Hematopoietic multipotent progenitor cell (in vitro differentiated cells): ENCODE measurements around the gene SMOC1. TPM values are rescaled to one million over a fixed set of nuclear protein-coding genes. Genes with fewer than 3 reads are reported as not detected.
A peak's percentile ranks its signal among the peaks of the same experiment; 100 is the strongest.

Source experiments
- DNase-seq, 3 donors: peaks; one replicate each; pipeline ENCODE4 v3.0.0-alpha.2; 2011 to 2015; ENCODE audit warnings: low read depth in 2 of 3, low spot score in 2 of 3
- total RNA-seq: library from RNA; depleted of rRNA; stranded (reverse); fragments of >200 nt; gene quantifications from one replicate; pipeline ENCODE4 v1.2.3, GENCODE V29; 2012

The SMOC1 gene
- total RNA-seq, 1 donor: under 0.01 TPM

GRCh38 chr14:69861025-69861569, 18.1 kb upstream of the SMOC1 start:
- no peak for DNase-seq

GRCh38 chr14:69863083-69863482, 16.1 kb upstream of the SMOC1 start:
- no peak for DNase-seq

GRCh38 chr14:69865701-69866365, 13.4 kb upstream of the SMOC1 start:
- no peak for DNase-seq

- DNase-seq: no peak
Measured at GRCh38 chr14:69868363-69868963, 10.8 kb upstream of the SMOC1 start.

- no peak for DNase-seq
Measured at GRCh38 chr14:69870613-69871012, 8.6 kb upstream of the SMOC1 start.

- no peak for DNase-seq
Measured at GRCh38 chr14:69873877-69874780, 5.1 kb upstream of the SMOC1 start.

GRCh38 chr14:69876221-69876847, 2.9 kb upstream of the SMOC1 start:
- DNase-seq: no peak

- DNase-seq: no peak
Measured at GRCh38 chr14:69876848-69877306, 2.3 kb upstream of the SMOC1 start.

- DNase-seq: peak in 2 of 3 donors; percentile 5 to 22
Measured at GRCh38 chr14:69877492-69877891, 1.7 kb upstream of the SMOC1 start.

GRCh38 chr14:69878251-69878650, 965 bp upstream of the SMOC1 start:
- no peak for DNase-seq

GRCh38 chr14:69880044-69880487, 850 bp downstream of the SMOC1 start:
- DNase-seq: no peak

- no peak for DNase-seq
Measured at GRCh38 chr14:69880893-69881292, 1.7 kb downstream of the SMOC1 start.

GRCh38 chr14:69882116-69882864, 3.1 kb downstream of the SMOC1 start:
- DNase-seq: no peak

- no peak for DNase-seq
Measured at GRCh38 chr14:69882915-69883314, 3.7 kb downstream of the SMOC1 start.

GRCh38 chr14:69886453-69887242, 7.4 kb downstream of the SMOC1 start:
- no peak for DNase-seq

GRCh38 chr14:69887740-69888657, 8.8 kb downstream of the SMOC1 start:
- no peak for DNase-seq

- DNase-seq: no peak
Measured at GRCh38 chr14:69891422-69891821, 12.2 kb downstream of the SMOC1 start.

- DNase-seq: no peak
Measured at GRCh38 chr14:69895109-69895508, 15.9 kb downstream of the SMOC1 start.
